ENCODE results near the gene RALGDS.

The RALGDS gene

GRCh38 chr9:133122605-133122934, 1.5 kb upstream of the RALGDS start:
- ChIA-PET POLR2A (interaction anchor here (0.8 kb wide), 1 partner anchor 25 kb away, joined by 3 read pairs; no protein-coding TSS in a partner anchor), CTCF (interaction anchor here (1.0 to 1.5 kb wide), 7 partner anchors 11 to 24 kb away, joined by 3 to 10 read pairs (median 4); no protein-coding TSS in a partner anchor)
- TF ChIP-seq CTCF (IDR thresholded peaks at IDR 0.05; ENCODE audit: control extremely low read depth, extremely low read depth, low read depth, missing control alignments): no peak
- DNase-seq (ENCODE audit: extremely low spot score): no peak

GRCh38 chr9:133121915-133122550, 993 bp upstream of the RALGDS start:
- ChIA-PET POLR2A (interaction anchor here (0.8 kb wide), 1 partner anchor 25 kb away, joined by 3 read pairs; no protein-coding TSS in a partner anchor), CTCF (interaction anchor here (0.9 to 20.8 kb wide), 8 partner anchors 11 to 25 kb away, joined by 3 to 473 read pairs (median 4); no protein-coding TSS in a partner anchor)
- no peak for DNase-seq (ENCODE audit: extremely low spot score)
- no peak for TF ChIP-seq CTCF (IDR thresholded peaks at IDR 0.05; ENCODE audit: control extremely low read depth, extremely low read depth, low read depth, missing control alignments)

GRCh38 chr9:133120501-133121197, 391 bp downstream of the RALGDS start:
- CTCF ChIA-PET: interaction anchor here (2.1 to 20.8 kb wide), 2 partner anchors 12 to 27 kb away, joined by 9 to 473 read pairs; no protein-coding TSS in a partner anchor
- no peak for TF ChIP-seq CTCF (IDR thresholded peaks at IDR 0.05; ENCODE audit: control extremely low read depth, extremely low read depth, low read depth, missing control alignments)
- no peak for DNase-seq (ENCODE audit: extremely low spot score)
- POLR2A ChIA-PET: no interaction called here

- CTCF ChIA-PET: interaction anchor here (2.1 to 20.8 kb wide), 2 partner anchors 12 to 27 kb away, joined by 9 to 473 read pairs; no protein-coding TSS in a partner anchor
- DNase-seq (ENCODE audit: extremely low spot score): no peak
- POLR2A ChIA-PET: interaction anchor here (1.8 kb wide), 1 partner anchor 28 kb away, joined by 7 read pairs; no protein-coding TSS in a partner anchor
- TF ChIP-seq CTCF (IDR thresholded peaks at IDR 0.05; ENCODE audit: control extremely low read depth, extremely low read depth, low read depth, missing control alignments): no peak
Measured at GRCh38 chr9:133119846-133120500, 1.1 kb downstream of the RALGDS start.

GRCh38 chr9:133119103-133119845, 1.8 kb downstream of the RALGDS start:
- ChIA-PET CTCF (interaction anchor here (1.3 to 20.8 kb wide), 3 partner anchors 11 to 28 kb away, joined by 9 to 473 read pairs (median 11); no protein-coding TSS in a partner anchor), POLR2A (interaction anchor here (1.7 to 1.8 kb wide), 2 partner anchors 14 to 28 kb away, joined by 7 to 8 read pairs; no protein-coding TSS in a partner anchor)
- no peak for DNase-seq (ENCODE audit: extremely low spot score)
- TF ChIP-seq CTCF (IDR thresholded peaks at IDR 0.05; ENCODE audit: control extremely low read depth, extremely low read depth, low read depth, missing control alignments): no peak
